CD8-positive, alpha-beta memory T cell (primary cell): ENCODE data around the gene RUFY1. TPM values are rescaled to one million over a fixed set of nuclear protein-coding genes. Genes with fewer than 3 reads are reported as not detected.
"Not testable (repeated sequence)": the region's sequence is repeated elsewhere in the genome, so short reads cannot be mapped to it uniquely, and the experiment has no call there.

ENCODE experiments used
- CTCF ChIA-PET: fragments of 350-600 bp; sonication (Branson Sonifier 250); formaldehyde crosslinking; loops from one replicate; lab custom pipeline; 2021; ENCODE audit warnings: antibody characterized with exemption; lab: Charles Lee
- POLR2A ChIA-PET: fragments of 350-600 bp; sonication (Branson Sonifier 250); formaldehyde crosslinking; loops from one replicate; lab custom pipeline; 2021; ENCODE audit warnings: antibody characterized with exemption; lab: Charles Lee
- DNase-seq, 5 donors: peaks; one replicate each; pipeline versions ENCODE4 v3.0.0 to v3.0.0-alpha.2; 2020 to 2022; ENCODE audit warnings: mixed read lengths in 1 of 5
- H3K27ac ChIP-seq: one replicate; pipeline ENCODE4 v1.7.0; 2013; ENCODE audit warnings: low read depth, mild to moderate bottlenecking, low read length, moderate library complexity
- H3K27me3 ChIP-seq: 2 replicates; pipeline ENCODE4 v1.7.0; 2013; ENCODE audit warnings: low read length, mild to moderate bottlenecking; ENCODE audit not compliant: insufficient read depth, poor library complexity, severe bottlenecking
- H3K36me3 ChIP-seq: 2 replicates; pipeline ENCODE4 v1.7.0; 2013; ENCODE audit warnings: mild to moderate bottlenecking, low read length, moderate library complexity; ENCODE audit not compliant: insufficient read depth
- H3K4me1 ChIP-seq: 2 replicates; pipeline ENCODE4 v1.7.0; 2013; ENCODE audit warnings: mild to moderate bottlenecking, low read length, moderate library complexity; ENCODE audit not compliant: insufficient read depth
- H3K4me3 ChIP-seq: 2 replicates; pipeline ENCODE4 v1.7.0; 2013; ENCODE audit warnings: mild to moderate bottlenecking, low read length
- H3K9me3 ChIP-seq: 2 replicates; pipeline ENCODE4 v1.7.0; 2013; ENCODE audit warnings: mild to moderate bottlenecking, low read length
- H3K27ac Mint-ChIP-seq, 8 donors: one replicate each; pipeline ENCODE4 v1.8.0; 2020 to 2021; ENCODE audit warnings: mixed read lengths in 8 of 8, mild to moderate bottlenecking in 6 of 8, inconsistent platforms in 3 of 8, moderate library complexity in 3 of 8
- H3K27me3 Mint-ChIP-seq, 2 donors: one replicate each; pipeline ENCODE4 v1.8.0; 2020 to 2021; ENCODE audit warnings: mixed read lengths in 2 of 2, mild to moderate bottlenecking in 1 of 2, moderate library complexity in 1 of 2
- H3K36me3 Mint-ChIP-seq, 3 donors: one replicate each; pipeline ENCODE4 v1.8.0; 2020 to 2021; ENCODE audit warnings: mixed read lengths in 3 of 3, inconsistent platforms in 1 of 3, mild to moderate bottlenecking in 1 of 3
- H3K4me1 Mint-ChIP-seq, 3 donors: one replicate each; pipeline ENCODE4 v1.8.0; 2020 to 2021; ENCODE audit warnings: mixed read lengths in 3 of 3, inconsistent platforms in 1 of 3, mild to moderate bottlenecking in 1 of 3
- H3K4me3 Mint-ChIP-seq, 7 donors: one replicate each; pipeline ENCODE4 v1.8.0; 2020 to 2021; ENCODE audit warnings: mixed read lengths in 7 of 7, mild to moderate bottlenecking in 6 of 7, moderate library complexity in 4 of 7, inconsistent platforms in 2 of 7
- H3K9me3 Mint-ChIP-seq, 5 donors: one replicate each; pipeline ENCODE4 v1.8.0; 2020 to 2022; ENCODE audit warnings: mixed read lengths in 5 of 5, mild to moderate bottlenecking in 3 of 5, moderate library complexity in 2 of 5, inconsistent platforms in 1 of 5
- polyA plus RNA-seq: library from polyadenylated mRNA; unstranded; fragments of 300-500 nt; fragmentation: Illumina TruSeq; gene quantifications from one replicate; pipeline ENCODE4 v1.2.3, GENCODE V29; 2021
- total RNA-seq, 2 experiments: library from RNA; stranded (reverse); gene quantifications; one replicate each; pipeline ENCODE4 v1.2.3, GENCODE V29; 2021

The RUFY1 gene
- total and polyA plus RNA-seq, 3 experiments from 2014 or later, result 32.6 to 41.9 (median 40.4) TPM

DNA sequence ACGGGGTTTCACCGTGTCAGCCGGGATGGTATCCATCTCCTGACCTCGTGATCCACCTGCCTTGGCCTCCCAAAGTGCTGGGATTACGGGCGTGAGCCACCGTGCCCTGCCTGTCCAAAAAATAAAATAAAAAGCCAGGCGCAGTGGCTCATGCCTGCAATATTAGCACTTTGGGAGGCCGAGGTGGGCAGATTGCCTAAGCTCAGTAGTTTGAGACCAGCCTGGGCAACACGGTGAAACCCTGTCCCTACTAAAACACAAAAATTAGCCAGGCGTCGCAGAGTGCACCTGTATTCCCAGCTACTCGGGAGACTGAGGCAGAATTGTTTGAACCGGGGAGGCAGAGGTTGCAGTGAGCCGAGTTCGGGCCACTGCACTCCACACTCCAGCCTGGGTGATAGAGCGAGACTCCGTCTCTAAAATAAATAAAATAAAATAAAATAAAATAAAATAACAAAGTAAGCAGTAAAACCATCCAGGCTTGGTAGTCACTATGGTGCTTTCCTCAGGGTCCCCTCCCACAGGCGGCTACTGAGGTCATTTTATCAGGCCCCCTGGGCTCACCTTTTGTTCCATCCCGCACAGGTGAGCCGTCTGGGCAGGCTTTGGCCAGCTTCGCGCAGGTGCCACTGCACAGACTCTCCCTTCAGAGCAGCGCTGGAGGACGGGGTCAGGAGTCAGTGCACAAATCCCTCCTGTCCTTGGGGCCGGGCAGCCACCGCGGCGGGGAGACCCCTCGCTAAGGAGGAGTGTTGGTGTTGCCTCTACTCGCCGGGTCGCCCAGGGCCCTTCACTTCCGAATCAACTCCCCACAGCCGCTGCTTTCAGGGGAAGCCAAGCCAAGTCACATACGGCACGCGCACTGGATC is 83.4 kb downstream of the RUFY1 start:
- H3K27me3 Mint-ChIP-seq, H3K9me3 Mint-ChIP-seq, H3K4me1 ChIP-seq, H3K4me3 ChIP-seq, H3K9me3 ChIP-seq, H3K36me3 Mint-ChIP-seq, H3K36me3 ChIP-seq, H3K4me1 Mint-ChIP-seq, H3K27ac ChIP-seq, H3K27me3 ChIP-seq: not testable (repeated sequence)
- POLR2A ChIA-PET, result interaction anchor here (1.0 to 1.1 kb wide), 2 partner anchors 10 to 13 kb away, joined by 3 to 4 read pairs; partner anchors contain the start of gene HNRNPH1
- Mint-ChIP-seq H3K27ac (peak overlapping the region in 1 of 8 donors; percentile 47), H3K4me3 (peak overlapping the region in 1 of 7 donors; percentile 34)
- peak in 1 of 5 donors; percentile 22 for DNase-seq
- CTCF ChIA-PET, result interaction anchor here (1.2 to 3.4 kb wide), 2 partner anchors 12 to 29 kb away, joined by 4 to 26 read pairs; partner anchors contain the start of gene HNRNPH1

DNA sequence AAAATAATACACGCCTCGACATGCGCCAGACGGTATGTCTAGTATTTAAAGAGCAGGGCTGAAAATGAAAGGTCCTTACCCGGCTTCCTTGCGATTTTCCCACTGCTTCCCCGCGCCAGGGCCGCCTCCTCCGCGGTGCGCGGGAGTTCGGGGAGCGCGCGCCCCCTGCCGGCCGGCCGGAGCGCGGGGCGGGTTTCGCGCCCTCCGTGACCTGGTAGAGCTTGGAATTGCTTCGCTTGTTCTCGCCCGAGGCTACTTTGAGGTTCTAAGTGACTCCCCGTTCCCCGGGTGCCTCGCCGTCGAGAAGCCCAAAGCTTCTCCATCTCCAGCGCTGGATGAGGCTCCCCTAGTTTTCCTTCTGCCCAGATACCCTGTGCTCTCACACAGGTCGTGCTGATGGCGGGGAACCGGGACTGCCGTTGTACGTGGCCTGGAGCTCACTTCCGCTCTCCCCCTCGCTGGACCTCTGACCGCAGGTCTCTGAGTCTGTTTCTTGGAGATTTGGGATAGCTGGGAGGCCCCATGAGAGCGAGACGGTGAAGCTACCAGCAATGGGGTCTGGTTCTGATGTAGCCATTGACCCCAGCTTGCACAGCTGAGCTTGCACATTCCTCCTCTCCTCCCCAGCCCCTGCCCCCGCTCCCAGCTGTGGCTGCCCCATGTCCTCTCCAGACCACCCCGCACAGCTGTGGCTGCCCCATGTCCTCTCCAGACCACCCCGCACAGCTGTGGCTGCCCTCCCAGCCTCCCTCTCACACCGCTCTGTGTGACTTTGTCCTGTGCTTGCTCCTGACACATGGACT is 84.2 kb downstream of the RUFY1 start:
- H3K27me3 ChIP-seq, H3K4me3 ChIP-seq, H3K4me1 ChIP-seq, H3K27me3 Mint-ChIP-seq, H3K4me1 Mint-ChIP-seq, H3K4me3 Mint-ChIP-seq, H3K27ac Mint-ChIP-seq, H3K9me3 ChIP-seq, CTCF ChIA-PET, H3K36me3 ChIP-seq, H3K27ac ChIP-seq, H3K36me3 Mint-ChIP-seq, POLR2A ChIA-PET, H3K9me3 Mint-ChIP-seq: not testable (repeated sequence)
- peak in 1 of 5 donors; percentile 33 for DNase-seq

DNA sequence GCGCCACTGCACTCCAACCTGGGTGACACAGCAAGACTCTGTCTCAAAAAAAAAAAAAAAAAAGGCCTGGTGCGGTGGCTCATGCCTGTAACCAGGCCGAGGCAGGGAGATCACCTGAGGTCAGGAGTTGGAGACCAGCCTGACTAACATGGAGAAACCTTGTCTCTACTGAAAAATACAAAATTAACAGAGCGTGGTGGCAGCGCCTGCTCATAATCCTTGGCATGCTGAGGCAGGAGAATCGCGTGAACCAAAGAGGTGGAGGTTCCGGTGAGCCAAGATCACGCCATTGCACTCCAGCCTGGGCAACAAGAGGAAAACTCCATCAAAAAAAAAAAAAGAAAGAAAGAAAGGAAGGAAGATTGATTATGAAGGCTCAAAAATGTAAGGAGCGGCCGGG is 88.9 kb downstream of the RUFY1 start:
- H3K36me3 Mint-ChIP-seq, DNase-seq, H3K4me1 ChIP-seq, H3K4me3 ChIP-seq, H3K4me1 Mint-ChIP-seq, POLR2A ChIA-PET, H3K36me3 ChIP-seq, H3K27me3 Mint-ChIP-seq, H3K27ac ChIP-seq, H3K27ac Mint-ChIP-seq, H3K9me3 Mint-ChIP-seq, H3K4me3 Mint-ChIP-seq, H3K9me3 ChIP-seq, H3K27me3 ChIP-seq: not testable (repeated sequence)
- CTCF ChIA-PET, result interaction anchor here (0.6 to 1.5 kb wide), 4 partner anchors 16 to 28 kb away, joined by 3 read pairs; partner anchors contain the start of gene HNRNPH1

DNA sequence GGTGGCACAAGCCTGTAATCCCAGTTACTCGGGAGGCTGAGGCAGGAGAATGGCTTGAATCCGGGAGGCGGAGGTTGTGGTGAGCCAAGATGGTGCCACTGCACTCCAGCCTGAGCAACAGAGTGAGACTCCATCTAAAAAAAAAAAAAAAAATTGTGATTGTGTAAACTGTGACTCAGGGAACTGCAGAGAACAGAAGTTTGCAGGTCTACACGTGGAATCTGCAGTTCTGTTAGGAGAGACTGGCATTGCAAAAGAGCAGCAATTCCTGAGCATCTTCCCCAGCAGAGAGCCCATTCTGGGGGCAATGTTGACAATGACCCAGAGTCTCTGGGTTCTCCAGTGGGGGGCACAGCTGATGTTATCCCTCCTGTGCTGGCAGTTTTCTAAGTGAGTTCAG is 91.4 kb downstream of the RUFY1 start:
- H3K9me3 ChIP-seq, CTCF ChIA-PET, DNase-seq, H3K4me3 Mint-ChIP-seq, H3K27ac Mint-ChIP-seq, POLR2A ChIA-PET, H3K36me3 ChIP-seq, H3K27me3 Mint-ChIP-seq, H3K4me1 Mint-ChIP-seq, H3K9me3 Mint-ChIP-seq, H3K36me3 Mint-ChIP-seq, H3K4me1 ChIP-seq, H3K4me3 ChIP-seq, H3K27ac ChIP-seq, H3K27me3 ChIP-seq: not testable (repeated sequence)

DNA sequence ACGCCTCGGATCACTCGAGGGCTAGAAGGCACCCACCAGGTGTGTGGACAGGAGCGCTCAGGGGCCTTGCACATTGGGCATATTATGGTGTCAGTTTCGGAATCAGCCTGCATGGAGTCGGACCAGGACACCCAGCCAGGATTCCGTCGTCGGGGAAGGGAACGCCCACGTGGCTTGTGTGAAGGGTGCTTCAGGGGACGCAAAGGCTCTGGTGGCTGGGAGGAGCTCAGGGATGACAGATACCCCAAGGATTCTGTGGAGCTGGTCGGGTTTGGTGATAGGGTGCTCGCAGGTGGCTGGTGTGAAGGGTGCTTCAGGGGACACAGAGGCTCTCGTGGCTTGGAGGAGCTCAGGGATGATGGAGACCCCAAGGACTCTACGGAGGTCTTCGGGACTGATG is 92.3 kb downstream of the RUFY1 start:
- H3K9me3 ChIP-seq, POLR2A ChIA-PET, H3K4me1 Mint-ChIP-seq, CTCF ChIA-PET, H3K27ac Mint-ChIP-seq, DNase-seq, H3K9me3 Mint-ChIP-seq, H3K4me3 ChIP-seq, H3K27me3 ChIP-seq, H3K4me3 Mint-ChIP-seq, H3K27ac ChIP-seq, H3K27me3 Mint-ChIP-seq, H3K4me1 ChIP-seq, H3K36me3 Mint-ChIP-seq, H3K36me3 ChIP-seq: not testable (repeated sequence)

DNA sequence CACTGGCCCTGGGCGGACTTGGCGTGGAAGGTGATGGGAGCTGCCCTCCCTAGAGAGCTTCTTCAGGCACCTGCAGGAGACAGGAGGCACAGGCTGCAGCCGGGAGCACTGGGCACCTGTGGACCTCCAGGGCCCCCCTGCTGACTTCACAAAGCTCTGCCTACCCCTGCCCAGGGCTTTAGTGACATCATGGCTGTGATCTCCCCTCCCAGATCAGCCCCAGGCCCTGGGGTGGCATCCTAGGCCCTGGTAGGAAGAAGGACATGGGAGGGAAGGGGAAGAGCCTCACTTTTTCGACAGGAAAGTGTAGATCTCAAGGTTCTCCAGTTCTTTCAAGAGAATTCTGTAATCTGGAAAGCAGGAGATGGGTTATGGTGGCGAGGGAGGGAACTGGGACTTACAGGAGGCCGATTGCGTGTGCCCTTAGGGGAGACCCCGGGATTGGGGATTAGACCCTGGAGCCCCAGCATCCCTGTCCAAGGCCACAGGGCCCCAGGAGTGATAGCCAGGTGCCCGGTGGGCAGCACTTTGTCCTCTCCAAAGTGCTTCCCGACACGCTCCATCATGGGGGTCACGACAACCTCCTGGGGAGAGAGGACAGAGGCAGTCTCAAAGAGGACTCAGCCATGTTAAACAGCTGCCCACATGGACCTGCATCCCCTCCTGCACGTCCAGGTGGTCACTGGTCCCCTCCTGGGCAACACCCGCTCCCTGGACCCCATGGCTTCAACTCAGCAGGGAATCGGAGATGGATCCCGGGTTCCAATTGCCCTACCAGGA is 93.0 kb downstream of the RUFY1 start:
- H3K9me3 ChIP-seq, POLR2A ChIA-PET, H3K36me3 Mint-ChIP-seq, H3K27me3 Mint-ChIP-seq, H3K9me3 Mint-ChIP-seq, H3K4me1 Mint-ChIP-seq, H3K4me1 ChIP-seq, H3K27ac ChIP-seq, H3K36me3 ChIP-seq, H3K27me3 ChIP-seq, H3K4me3 ChIP-seq, CTCF ChIA-PET, DNase-seq, H3K27ac Mint-ChIP-seq, H3K4me3 Mint-ChIP-seq: not testable (repeated sequence)

DNA sequence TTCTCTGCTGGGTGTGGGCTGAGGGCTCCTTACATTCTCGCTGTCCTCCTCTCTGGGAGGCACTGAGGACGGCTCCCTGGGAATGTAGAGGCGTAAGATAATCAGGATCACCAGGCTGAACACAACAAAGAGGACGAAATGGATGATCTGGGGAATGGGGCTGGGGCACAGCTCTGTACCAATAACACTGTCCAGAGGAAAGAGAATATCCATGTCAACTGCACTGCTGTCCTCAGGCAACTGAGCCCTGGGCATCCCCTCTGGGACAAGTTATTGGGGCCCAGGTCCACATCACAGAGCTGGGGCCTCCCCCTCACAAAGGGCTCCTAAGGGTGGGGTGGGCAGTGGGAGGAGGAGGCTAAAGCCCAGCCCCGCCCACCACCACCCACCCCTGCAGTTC is 94.4 kb downstream of the RUFY1 start:
- CTCF ChIA-PET, POLR2A ChIA-PET, H3K36me3 ChIP-seq, H3K36me3 Mint-ChIP-seq, H3K4me3 ChIP-seq, H3K4me3 Mint-ChIP-seq, DNase-seq, H3K4me1 ChIP-seq, H3K27me3 Mint-ChIP-seq, H3K9me3 ChIP-seq, H3K9me3 Mint-ChIP-seq, H3K27me3 ChIP-seq, H3K27ac ChIP-seq, H3K4me1 Mint-ChIP-seq, H3K27ac Mint-ChIP-seq: not testable (repeated sequence)

DNA sequence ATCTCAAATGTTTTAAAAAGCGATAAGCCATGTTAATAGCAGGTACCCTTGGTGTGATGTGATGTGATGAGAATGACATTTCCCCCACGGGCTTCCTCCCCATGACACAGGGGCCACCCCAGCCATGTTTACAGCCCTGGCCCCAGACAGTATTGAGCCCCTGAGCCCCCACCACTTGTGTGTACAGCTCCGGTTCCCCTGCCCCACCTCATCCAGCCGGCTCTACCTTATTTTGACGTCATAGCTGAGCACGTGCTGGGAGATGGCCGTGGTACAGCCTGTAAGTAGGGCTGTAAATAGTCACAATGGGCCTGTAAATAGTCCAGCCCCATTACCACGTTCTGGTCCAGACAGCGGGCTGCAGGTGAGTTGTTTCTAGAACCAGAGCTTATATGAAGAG is 98.1 kb downstream of the RUFY1 start:
- POLR2A ChIA-PET, result no interaction called here
- H3K36me3 Mint-ChIP-seq, result no peaks in the 10 kb centered on the region
- no peaks in the 10 kb centered on the region for H3K27me3 ChIP-seq
- DNase-seq, result no peak
- peaks cover 0 to 4% of the 10 kb centered on the region in 2 donors for H3K27me3 Mint-ChIP-seq
- no peaks in the 10 kb centered on the region for H3K9me3 ChIP-seq
- H3K36me3 ChIP-seq, result no peaks in the 10 kb centered on the region
- peaks cover 0 to 4% (median 0%) of the 10 kb centered on the region in 5 donors for H3K9me3 Mint-ChIP-seq
- no peak overlapping the region for H3K27ac ChIP-seq
- H3K4me3 Mint-ChIP-seq, result no peak overlapping the region
- CTCF ChIA-PET, result no interaction called here
- H3K4me1 ChIP-seq, result no peaks in the 10 kb centered on the region
- H3K4me1 Mint-ChIP-seq, result no peaks in the 10 kb centered on the region
- H3K27ac Mint-ChIP-seq, result no peak overlapping the region
- no peak overlapping the region for H3K4me3 ChIP-seq
